H1 (cell line): ENCODE data around the gene CACNA2D3. TPM values are rescaled to one million over a fixed set of nuclear protein-coding genes. Genes with fewer than 3 reads are reported as not detected.

Source experiments
- ATF2 ChIP-seq: IDR thresholded peaks from 2 replicates; pipeline ENCODE4 v1.6.1; 2012; ENCODE audit warnings: low read length, inconsistent platforms
- EP300 ChIP-seq, 2 experiments: IDR thresholded peaks; 1 replicate in 1 of 2; 2 replicates in 1 of 2; pipeline ENCODE4 v1.6.1; 2011 to 2012; ENCODE audit warnings: low read depth in 2 of 2, low read length in 2 of 2, mild to moderate bottlenecking in 2 of 2, borderline replicate concordance in 1 of 2, inconsistent platforms in 1 of 2, moderate library complexity in 1 of 2
- TAF7 ChIP-seq: optimal IDR thresholded peaks from 2 replicates; pipeline ENCODE3; 2011; ENCODE audit warnings: low read depth, mild to moderate bottlenecking, inconsistent platforms, low read length, moderate library complexity, borderline replicate concordance
- polyA plus RNA-seq, 7 experiments: library from polyadenylated mRNA; depleted of rRNA in 3 of 7; stranded (reverse) in 5 of 7; unstranded in 2 of 7; fragments of >200 nt in 5 of 7; fragments of 200-250 nt in 2 of 7; gene quantifications; 1 replicate in 5 of 7; 2 replicates in 1 of 7; 4 replicates in 1 of 7; pipeline versions ENCODE4 v1.2.1 to v1.2.3, GENCODE V29; 2011 to 2013; ENCODE audit warnings: missing spikeins in 2 of 7, mixed read lengths in 2 of 7
- total RNA-seq: library from RNA; stranded (reverse); fragmentation: NEBNext Ultra II Directional; extraction: Animal tissue kit (Norgen Biotek cat#: 25700); gene quantifications from 2 replicates; pipeline ENCODE4 v1.2.1, GENCODE V29; 2021

Gene CACNA2D3
- total and polyA plus RNA-seq, 2 of the 8 experiments (the other 6 are each of a cell fraction or from before 2014, with no cell fraction given) = 1.5 to 1.8 TPM

- TF ChIP-seq TAF7 (no peak), ATF2 (no peak), EP300 (IDR thresholded peaks at IDR 0.05; ENCODE audit: borderline replicate concordance in 1 of 2, low read depth in 2 of 2, low read length in 2 of 2) (no peak)
- TF ChIP-seq, all 59 proteins: peak for 0
These were observed 38.4 kb upstream of the CACNA2D3 start (continued) for GRCh38 chr3:54083921-54084320.
